Fibroblast of the conjunctiva (primary cell): ENCODE results near the gene SLFNL1.

Source experiments
- DNase-seq: peaks from one replicate; pipeline ENCODE4 v3.0.0-alpha.2; 2010; ENCODE audit warnings: low read depth

SLFNL1 gene

GRCh38 chr1:41020109-41020576 is 1.4 kb downstream of the SLFNL1 start:
- no peak for DNase-seq

GRCh38 chr1:41019353-41019745 is 2.2 kb downstream of the SLFNL1 start:
- no peak for DNase-seq

- no peak for DNase-seq
Observed at GRCh38 chr1:41018018-41018410, 3.5 kb downstream of the SLFNL1 start.

GRCh38 chr1:41017141-41018017 is 4.1 kb downstream of the SLFNL1 start:
- no peak for DNase-seq

DNA sequence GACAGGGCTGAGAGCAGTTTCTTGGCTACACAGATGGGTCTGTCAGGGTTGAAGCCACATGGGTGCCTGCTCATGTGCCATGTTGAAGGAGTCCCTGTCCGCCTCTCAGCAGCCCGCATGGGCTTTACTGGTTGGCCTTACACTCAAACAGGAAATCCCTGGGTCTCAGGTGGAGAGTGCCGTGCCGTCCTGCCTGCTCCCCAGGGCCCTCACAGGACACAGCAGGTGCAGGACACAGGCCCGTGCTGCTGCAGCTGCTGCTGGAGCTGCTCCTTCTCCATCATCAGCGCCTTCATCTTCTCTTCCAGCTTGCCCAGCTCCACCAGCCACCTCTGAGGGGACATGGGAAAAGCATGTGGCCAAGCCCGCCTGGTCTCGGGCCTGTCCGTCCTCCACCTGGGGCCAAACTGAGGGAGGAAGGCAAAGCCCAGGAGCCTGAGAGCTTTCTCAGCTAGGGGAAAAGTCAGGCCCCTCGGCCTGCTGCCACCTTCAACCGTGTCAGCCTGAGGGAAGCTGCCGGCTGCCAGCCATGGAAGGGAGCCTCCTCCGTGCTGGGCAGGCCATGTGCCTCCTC is 5.5 kb downstream of the SLFNL1 start:
- no peak for DNase-seq

DNA sequence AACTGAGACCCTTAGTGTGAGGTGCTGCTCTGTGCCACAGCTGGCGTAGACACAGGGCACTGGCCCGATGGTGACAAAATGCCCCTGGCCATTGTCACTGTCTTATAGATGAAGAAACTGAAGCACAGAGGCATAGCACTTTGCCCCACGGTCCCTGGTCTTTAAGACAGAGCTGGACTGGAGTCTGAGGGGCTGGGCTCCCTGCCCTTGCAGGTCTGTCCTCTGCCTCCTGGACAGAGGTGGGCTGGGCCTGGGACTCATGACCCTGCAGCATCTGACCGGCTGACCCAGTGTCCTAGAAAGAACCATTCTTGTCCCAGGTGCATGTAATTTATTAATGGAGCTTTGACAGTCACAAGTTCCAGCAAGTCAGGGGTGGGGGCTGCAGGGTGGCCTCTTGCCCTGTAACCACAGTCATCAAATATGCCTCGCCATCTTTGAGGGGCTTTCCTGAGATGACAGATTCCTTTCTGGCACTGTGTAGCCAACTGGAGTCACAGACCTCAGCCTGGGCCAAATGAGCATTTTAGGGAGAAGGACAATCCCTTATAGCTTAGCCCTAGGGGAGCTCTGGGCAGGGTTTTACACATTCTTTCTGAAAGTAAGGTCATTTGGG is 6.1 kb downstream of the SLFNL1 start:
- DNase-seq: no peak

GRCh38 chr1:41014871-41015270 is 6.7 kb downstream of the SLFNL1 start:
- DNase-seq: no peak

- DNase-seq: no peak
Observed at GRCh38 chr1:41013796-41014195, 7.7 kb downstream of the SLFNL1 start.

GRCh38 chr1:41013024-41013423 is 8.5 kb downstream of the SLFNL1 start:
- no peak for DNase-seq

DNA sequence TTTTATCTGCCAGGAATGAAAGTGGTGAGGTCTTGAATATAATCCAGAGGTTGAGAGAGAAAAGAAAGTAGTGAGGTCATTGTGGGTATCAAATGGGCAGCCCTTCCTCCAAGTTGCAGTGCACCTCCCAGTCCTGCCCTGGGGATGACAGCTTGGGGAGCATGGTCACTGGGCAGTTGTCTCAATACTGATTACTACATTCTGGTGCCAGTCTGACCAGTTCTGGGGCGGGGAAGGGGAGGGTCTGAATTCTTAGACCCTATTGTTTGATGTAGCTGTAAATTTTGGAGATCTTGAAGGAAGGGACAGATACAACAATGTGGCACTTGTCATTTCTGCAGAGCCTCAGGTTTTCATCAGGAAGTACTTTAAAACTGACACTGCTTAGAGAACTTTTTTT is 11.2 kb downstream of the SLFNL1 start:
- no peak for DNase-seq

- DNase-seq: no peak
Observed at GRCh38 chr1:41009466-41009865, 12.1 kb downstream of the SLFNL1 start.

- no peak for DNase-seq
Observed at GRCh38 chr1:41006942-41007865, 14.3 kb downstream of the SLFNL1 start.

GRCh38 chr1:41005876-41006275 is 15.6 kb downstream of the SLFNL1 start:
- no peak for DNase-seq

DNA sequence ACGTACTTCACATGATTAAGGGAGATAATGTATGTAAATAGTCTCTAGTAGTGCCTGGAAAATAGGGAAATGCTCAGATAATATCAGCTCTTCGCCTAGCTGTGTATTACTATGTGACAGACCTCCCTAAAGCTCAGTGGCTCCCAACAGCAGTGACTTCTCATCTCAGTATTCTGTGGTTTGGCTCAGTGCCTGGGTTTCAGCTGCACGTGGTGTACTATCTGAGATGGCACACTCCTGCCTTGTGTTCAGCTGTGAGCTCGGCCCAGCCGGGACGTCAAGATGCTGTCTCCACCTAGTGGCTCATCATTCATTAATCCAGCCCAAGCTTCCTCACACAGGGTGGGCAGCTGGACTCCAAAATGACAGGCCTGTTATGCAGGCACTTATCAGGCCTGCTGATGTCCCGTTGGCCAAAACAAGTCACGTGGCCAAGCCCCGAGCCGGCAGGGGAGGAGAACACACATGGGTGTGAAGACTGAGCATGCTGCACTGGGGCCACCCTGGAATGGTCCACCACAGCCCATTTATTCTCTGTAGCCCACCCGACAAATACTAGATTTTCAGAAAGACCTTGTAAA is 17.8 kb downstream of the SLFNL1 start:
- DNase-seq: peak; percentile 97

DNA sequence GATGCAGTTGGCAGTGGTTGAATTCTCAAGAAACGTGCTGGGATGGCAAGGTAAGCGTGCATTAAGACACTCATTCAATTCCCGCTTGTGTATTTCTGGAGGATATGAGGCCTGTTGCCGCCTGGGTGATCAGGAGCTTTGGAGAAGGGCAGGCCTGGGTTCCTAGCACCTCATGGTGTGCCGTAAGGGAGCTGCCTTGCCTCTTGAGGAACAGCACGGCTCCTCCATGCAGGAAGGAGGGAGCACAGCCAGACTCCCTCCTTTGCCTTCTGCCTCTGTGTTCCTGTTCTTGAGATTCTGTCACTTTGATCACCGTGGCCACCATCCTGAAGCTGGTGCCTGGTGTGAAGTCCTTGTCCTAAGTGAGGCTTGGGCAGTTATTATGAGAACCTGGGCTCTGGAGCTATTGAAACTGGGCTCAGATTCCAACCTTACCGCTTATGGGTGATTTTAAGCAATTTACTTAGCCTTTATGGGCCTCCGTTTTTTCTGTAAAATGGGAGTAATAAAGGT is 18.3 kb downstream of the SLFNL1 start:
- DNase-seq: no peak

- no peak for DNase-seq
Observed at GRCh38 chr1:40998668-40999067, 22.9 kb downstream of the SLFNL1 start.

- no peak for DNase-seq
Observed at GRCh38 chr1:40997096-40997495, 24.4 kb downstream of the SLFNL1 start.

DNA sequence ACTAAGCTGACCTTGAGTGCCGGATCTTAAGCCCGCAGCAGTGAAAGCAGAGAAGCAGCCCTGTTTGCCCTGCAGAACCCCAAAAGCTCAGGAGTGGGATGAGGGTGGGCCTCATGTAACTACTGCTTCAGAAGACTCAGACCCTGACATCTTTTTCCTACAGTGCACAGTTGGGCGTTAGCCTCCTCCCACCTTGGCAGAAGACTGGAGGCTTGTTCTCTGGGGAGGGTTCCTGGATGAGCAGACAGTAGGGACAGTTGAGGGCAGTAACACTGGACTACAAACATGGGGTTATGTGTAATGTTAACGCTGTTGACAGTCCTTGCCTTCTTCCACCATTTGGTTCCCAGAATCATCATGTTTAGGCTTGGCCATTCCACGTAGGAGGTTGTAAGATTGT is 32.5 kb downstream of the SLFNL1 start:
- DNase-seq: no peak

DNA sequence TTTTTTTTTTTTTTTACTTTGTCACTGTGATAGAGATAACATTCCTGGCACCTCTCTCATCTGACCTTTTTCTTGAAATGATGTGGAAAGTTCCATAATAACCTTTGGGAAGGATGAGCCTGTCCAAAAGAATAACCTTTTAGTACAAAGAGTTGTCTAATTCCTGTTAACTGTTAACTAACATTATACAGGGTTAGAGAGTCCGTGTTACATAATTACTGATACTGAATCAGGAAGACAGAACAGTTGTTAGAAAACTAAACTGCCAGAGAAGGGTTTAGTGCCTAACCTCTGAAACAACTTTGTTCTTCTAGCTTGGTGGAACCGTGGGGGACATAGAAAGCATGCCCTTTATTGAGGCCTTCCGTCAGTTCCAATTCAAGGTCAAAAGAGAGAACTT is 33.2 kb downstream of the SLFNL1 start:
- DNase-seq: no peak

GRCh38 chr1:40987439-40988276 is 33.9 kb downstream of the SLFNL1 start:
- no peak for DNase-seq

DNA sequence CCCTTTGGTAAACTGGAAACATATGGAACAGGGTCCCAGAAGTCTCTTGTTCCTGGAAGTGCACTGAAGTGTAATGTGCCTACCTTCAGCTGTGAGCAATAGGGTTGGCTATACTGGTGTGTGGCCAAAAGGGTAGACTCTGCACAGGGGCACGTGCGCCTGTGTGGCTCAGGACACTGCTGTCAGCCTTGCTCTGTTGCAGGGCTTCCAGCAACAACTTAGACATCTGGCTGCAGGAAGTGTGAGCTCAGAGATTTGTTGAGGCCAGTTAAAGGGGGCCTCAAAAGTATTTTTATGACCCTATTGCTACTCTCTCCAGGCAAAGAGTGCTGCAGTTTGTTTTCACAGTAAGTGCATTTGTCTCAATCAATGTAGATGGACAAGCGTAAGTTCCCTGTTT is 34.6 kb downstream of the SLFNL1 start:
- DNase-seq: no peak
